DMS53 (cell line): ENCODE data around the gene RPL3.
"Not testable (repeated sequence)": the region's sequence is repeated elsewhere in the genome, so short reads cannot be mapped to it uniquely, and the experiment has no call there.

Experiments
- DNase-seq: peaks from one replicate; lab custom pipeline; 2025; lab: John Stamatoyannopoulos, UW

RPL3 gene

GRCh38 chr22:39351689-39352214 lies 32.3 kb upstream of the RPL3 start:
- DNase-seq, result no peak

GRCh38 chr22:39350757-39351688 lies 31.6 kb upstream of the RPL3 start:
- DNase-seq, result no peak

GRCh38 chr22:39349967-39350726 lies 30.7 kb upstream of the RPL3 start, which contains the start of gene SYNGR1:
TSS of gene SYNGR1 (plus strand) at chr22:39349991. CDS start at chr22:39350011, 20 bp downstream.
- DNase-seq, result peak; percentile 57

- DNase-seq, result peak; percentile 51
Observed at GRCh38 chr22:39349506-39349966, 30.1 kb upstream of the RPL3 start.

GRCh38 chr22:39348909-39349505 lies 29.6 kb upstream of the RPL3 start:
- DNase-seq, result peak; percentile 23

GRCh38 chr22:39345231-39345630 lies 25.8 kb upstream of the RPL3 start:
- no peak for DNase-seq

- no peak for DNase-seq
Observed at GRCh38 chr22:39344046-39344390, 24.6 kb upstream of the RPL3 start.

- DNase-seq, result peak; percentile 75
Observed at GRCh38 chr22:39343259-39344045, 24.0 kb upstream of the RPL3 start.

GRCh38 chr22:39341179-39341578 lies 21.8 kb upstream of the RPL3 start:
- DNase-seq, result no peak

GRCh38 chr22:39339775-39340174 lies 20.4 kb upstream of the RPL3 start:
- DNase-seq, result not testable (repeated sequence)

- no peak for DNase-seq
Observed at GRCh38 chr22:39336411-39336810, 17.0 kb upstream of the RPL3 start.

- DNase-seq, result no peak
Observed at GRCh38 chr22:39332441-39333064, 13.1 kb upstream of the RPL3 start.

GRCh38 chr22:39330553-39330952 lies 11.1 kb upstream of the RPL3 start:
- DNase-seq, result not testable (repeated sequence)

GRCh38 chr22:39327995-39328754 lies 8.8 kb upstream of the RPL3 start:
- DNase-seq, result no peak

GRCh38 chr22:39325392-39325932 lies 6.0 kb upstream of the RPL3 start:
- DNase-seq, result no peak

- peak; percentile 8 for DNase-seq
Observed at GRCh38 chr22:39320616-39321029, 1.2 kb upstream of the RPL3 start.

GRCh38 chr22:39318507-39319283 lies 728 bp downstream of the RPL3 start:
- DNase-seq, result peak; percentile 65

GRCh38 chr22:39317775-39318506 lies 1.5 kb downstream of the RPL3 start:
- peak; percentile 45 for DNase-seq
